G401 (cell line): ENCODE results near the gene ASXL3. TPM values are rescaled to one million over a fixed set of nuclear protein-coding genes. Genes with fewer than 3 reads are reported as not detected.

Source experiments
- DNase-seq: peaks from one replicate; pipeline ENCODE4 v3.0.0-alpha.2; 2015; ENCODE audit warnings: low spot score
- in situ Hi-C: cut with HindIII; loops from 2 replicates; pipeline ENCODE4 v1.10.0; 2016; ENCODE audit warnings: low sequenced_read_pairs, mixed read lengths
- total RNA-seq: library from RNA; depleted of rRNA; stranded (reverse); fragments of >200 nt; shearing (Covaris generic); gene quantifications from 2 replicates; pipeline ENCODE4 v1.2.3, GENCODE V29; 2014; rRNA removed

The ASXL3 gene
- total RNA-seq, 1 experiment from 2014 or later: not detected

- in situ Hi-C loops: no loop called here
- DNase-seq: peak; percentile 8
Measured at GRCh38 chr18:33751613-33752221, 173.7 kb downstream of the ASXL3 start.

GRCh38 chr18:33755391-33755790 lies 177.4 kb downstream of the ASXL3 start:
- in situ Hi-C loops: no loop called here

GRCh38 chr18:33755931-33756560 lies 178.0 kb downstream of the ASXL3 start:
- DNase-seq: no peak
- in situ Hi-C loops: no loop called here

More at GRCh38 chr18:33755391-33755790, 177.4 kb downstream of the ASXL3 start:
- no peak for DNase-seq

GRCh38 chr18:33757037-33757436 lies 179.0 kb downstream of the ASXL3 start:
- in situ Hi-C loops: no loop called here
- no peak for DNase-seq

GRCh38 chr18:33761363-33761762 lies 183.3 kb downstream of the ASXL3 start:
- in situ Hi-C loops: no loop called here
- DNase-seq: peak; percentile 12

- in situ Hi-C loops: no loop called here
- DNase-seq: no peak
Measured at GRCh38 chr18:33781429-33781828, 203.4 kb downstream of the ASXL3 start.

Other genes starting within 250 kb of the ASXL3 start
- gene CCDC178, start 137.5 kb upstream of the ASXL3 start, total RNA-seq: not detected in 2 replicates